Sciatic nerve (tissue), 2 donors: ENCODE measurements around the gene MPRIP. TPM values are rescaled to one million over a fixed set of nuclear protein-coding genes. Genes with fewer than 3 reads are reported as not detected.
A peak's percentile ranks its signal among the peaks of the same experiment; 100 is the strongest.
"Not testable (repeated sequence)": the region's sequence is repeated elsewhere in the genome, so short reads cannot be mapped to it uniquely, and the experiment has no call there.

ENCODE experiments used
- ATAC-seq: fragments of 200-7000 bp; cut with Tn5 transposase; one replicate; pipeline ENCODE4 v1.9.1; 2020; ENCODE audit warnings: mild to moderate bottlenecking, moderate library complexity
- DNase-seq: peaks from one replicate; pipeline ENCODE4 v3.0.0-alpha.2; 2020; ENCODE audit warnings: low spot score
- intact Hi-C: fragments of 100-400 bp; cut with DNase I; formaldehyde crosslinking; loops from one replicate; pipeline ENCODE4 v1.14.2; 2022
- total RNA-seq: library from RNA; stranded (reverse); fragmentation: NEBNext Ultra II Directional; extraction: Animal tissue kit (Norgen Biotek cat#: 25700); gene quantifications from one replicate; pipeline ENCODE4 v1.2.1, GENCODE V29; 2021
- donor health status: DM: no; HTN: no; CAD: no.
- donor health status: DM: no; HTN: no; CAD: no.

MPRIP gene
- total RNA-seq, 1 donor from 2014 or later: 500 TPM

DNA sequence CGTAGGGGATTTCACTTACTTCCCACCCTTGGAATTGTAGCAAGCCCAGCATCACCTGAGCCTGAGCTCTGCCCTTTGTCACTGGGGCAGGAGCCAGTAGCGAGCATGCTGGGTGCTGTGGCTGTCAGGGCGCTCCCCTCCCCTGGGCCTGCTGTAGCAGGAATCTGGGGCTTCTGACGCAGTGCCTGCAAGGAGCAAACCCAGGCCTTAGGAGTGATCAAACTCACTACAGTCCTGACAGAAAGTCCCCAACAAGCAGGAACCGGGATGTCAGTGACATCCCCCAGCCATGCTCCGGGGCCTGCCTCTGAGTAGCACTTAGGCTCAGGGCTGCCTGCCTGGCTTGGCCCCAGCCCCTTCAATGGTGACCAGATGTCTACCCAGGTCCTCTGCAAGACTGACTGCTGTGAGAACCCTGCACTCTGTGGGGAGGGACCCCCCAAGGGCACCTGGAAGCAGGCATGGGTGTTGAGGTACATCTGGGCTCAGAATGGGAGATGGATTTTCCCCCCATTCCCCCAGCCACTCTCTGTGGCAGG is 140.4 kb downstream of the MPRIP start:
- ATAC-seq: no peak
- intact Hi-C loops: no loop called here
- DNase-seq: no peak

DNA sequence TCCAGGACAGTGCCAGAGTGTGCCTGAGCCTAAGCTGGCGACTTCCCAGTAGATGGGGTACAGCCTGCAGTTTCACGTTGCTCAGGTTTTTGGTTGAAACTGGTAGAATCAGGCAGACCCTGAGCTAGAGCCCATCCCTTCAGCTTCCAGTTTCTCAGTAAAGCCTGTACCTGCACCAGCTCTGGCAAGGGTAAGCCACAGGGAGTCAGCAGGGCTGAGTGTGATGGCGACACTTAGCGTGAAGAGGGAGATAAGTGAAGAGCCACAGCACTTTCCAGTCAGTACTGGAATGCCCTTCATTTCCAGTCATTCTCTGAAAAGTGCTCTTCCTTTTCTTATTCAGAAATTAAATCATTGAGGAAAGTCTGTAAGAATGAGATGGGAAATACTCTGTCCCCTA is 141.5 kb downstream of the MPRIP start:
- intact Hi-C loops: no loop called here
- DNase-seq: no peak
- no peak for ATAC-seq

DNA sequence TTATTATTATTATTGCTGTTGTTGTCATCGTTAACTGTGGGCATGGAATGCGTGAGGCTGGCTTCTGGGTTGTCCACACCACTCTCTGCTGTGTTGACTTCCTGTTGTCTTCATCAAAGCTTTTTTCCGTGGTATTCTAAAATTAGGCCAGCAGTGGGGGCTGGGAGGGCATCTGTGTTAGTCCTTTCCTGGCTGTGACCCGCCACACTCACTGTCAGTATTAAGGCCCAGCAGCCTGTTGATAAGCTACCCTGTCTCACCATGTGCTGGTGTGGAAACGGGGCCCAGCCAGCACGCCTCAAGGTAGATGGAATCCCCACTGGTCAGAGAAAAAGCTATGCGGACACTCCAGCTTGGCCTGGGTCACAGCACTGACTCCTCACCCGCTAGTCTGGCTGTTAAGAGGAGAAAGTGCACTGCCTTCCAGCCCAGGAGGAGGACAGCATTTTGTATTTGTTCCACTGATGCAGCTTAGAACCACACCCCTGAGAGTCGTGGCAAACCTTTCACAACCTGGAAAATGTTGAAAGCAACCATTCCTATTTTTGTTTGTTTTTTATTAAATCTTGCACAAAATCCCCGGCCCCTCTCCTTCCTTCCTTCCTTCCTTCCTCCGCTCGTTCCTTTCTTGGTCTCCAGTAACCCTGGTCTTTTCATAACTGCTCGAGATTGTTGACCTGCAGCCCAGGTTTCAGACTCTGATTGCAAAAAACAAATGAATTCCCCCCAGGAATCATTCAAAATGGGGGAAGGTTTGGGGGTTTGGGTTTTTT is 142.9 kb downstream of the MPRIP start:
- DNase-seq, intact Hi-C loops, ATAC-seq: not testable (repeated sequence)

DNA sequence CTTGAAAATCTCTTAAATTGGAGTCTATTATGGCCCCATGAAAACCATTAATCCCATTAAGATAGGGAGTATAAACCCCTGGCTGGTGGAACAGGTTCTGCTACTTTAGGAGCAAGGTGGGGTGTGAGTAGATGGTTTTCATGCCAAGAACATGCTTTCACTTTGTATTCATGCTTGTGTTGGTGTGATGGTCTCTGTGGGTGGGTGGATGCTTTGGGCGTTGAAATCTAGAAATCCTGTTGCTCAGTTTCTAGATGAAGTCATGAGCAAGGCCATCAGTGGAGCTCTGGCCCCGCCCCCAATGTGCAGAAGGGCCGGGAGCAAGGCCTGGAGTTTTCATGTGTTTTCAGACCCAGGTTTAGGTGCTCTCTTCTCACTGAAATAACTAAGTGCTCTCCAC is 143.8 kb downstream of the MPRIP start:
- ATAC-seq: no peak

DNA sequence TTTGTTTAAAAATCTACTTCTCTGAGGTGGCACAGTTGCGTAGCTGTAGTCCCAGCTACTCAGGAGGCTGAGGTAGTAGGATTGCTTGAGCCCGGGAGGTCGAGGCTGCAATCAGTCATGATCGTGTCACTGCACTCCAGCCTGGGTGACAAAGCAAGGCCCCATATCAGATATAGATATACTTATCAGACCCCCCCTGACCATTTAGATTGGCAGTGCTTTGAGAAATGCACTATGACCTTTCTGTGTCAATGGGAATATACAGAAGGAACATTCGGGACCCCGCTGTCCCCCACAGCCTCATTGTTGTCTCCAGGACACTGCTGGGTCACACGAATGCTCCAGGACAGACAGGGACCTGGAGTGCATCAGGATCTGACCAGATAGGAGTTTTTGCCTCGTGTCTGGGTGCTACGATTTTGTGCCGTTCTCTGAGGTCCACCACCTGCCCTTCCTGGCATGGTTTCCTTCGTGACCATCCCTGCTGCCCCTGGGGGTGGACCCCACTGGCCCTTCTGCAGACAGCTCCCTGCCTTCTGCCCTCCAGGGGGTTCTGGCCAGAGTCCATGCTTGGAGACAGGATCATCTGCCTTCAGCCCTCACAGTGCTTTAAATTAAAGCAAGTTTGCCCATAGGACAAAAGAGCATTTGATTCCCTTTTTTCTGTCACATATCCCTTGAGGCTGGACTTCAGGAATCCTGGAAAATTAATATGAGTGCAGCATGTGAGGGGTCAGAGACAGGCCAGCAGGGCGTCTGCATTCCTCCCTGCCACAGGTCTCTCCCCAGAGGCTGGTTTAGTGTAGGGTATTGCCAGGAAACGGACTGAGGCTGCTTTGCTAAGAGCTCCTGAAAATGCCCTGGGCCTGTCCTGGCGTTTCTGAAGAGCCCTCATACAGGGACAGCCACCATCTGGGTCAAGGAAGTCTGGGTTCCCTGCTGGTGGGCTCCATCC is 144.6 kb downstream of the MPRIP start:
- DNase-seq (no peak), ATAC-seq (no peak)
- intact Hi-C loops: no loop called here

More for the DNA sequence above, 143.8 kb downstream of the MPRIP start:
- intact Hi-C loops: no loop called here
- DNase-seq: no peak

DNA sequence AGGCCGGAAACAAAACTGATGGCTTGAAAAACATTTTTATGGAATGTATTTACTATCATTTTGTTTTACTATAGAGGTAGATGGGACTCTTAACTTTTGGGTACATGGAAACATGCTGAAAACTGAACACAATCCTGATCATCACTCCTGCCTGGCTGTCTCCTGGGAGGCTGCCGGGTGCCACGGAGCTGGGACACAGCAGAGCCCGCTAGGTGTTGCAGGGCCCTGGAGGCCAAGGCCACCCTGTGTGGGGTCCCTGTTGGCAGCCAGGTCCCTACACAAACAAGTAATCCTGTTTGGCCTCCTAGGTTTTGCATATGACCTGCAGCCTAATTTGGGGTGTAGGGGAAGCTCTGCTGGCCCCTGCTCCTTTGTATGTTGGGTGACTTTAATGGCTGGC is 146.3 kb downstream of the MPRIP start:
- intact Hi-C loops: no loop called here
- no peak for DNase-seq
- no peak for ATAC-seq

DNA sequence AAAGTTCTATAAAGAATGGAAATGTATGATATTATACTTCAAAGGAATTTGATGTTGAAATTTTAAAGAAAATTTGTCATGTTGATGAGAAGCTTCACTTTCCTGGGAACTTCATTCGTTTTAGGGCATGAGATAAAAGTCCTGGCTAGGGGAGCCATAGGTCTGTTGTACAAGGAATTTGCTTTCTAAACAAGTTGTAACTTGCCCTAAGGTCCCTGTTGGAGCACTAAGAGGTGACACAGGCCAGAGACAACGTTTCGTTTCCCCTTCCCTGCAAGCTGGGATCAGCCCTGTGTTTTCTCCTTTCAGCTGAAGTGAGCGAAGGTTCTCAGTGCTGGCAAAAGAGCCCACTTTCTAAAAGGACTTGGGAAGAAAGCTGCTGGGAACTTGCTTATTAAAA is 147.3 kb downstream of the MPRIP start:
- DNase-seq: no peak
- ATAC-seq: no peak
- intact Hi-C loops: no loop called here

DNA sequence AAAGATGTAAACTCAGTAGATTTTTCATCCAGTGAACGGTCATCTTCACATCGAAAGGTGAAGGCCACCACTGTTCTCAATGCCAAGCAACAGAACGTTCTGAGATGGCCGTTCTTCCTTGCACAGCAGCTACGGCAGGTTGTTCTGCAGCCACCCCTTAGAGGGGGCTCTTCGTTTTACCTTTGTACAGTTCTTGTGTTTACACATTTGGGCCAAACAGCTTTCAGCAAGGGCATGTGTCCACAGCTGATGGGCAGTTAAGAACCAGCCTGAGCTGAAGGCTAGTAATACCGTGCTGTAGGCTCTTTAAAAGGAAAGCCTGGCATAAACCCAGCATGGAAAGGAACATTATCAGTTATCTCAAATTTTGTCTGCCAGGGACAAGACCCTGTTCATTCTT is 147.9 kb downstream of the MPRIP start:
- intact Hi-C loops: no loop called here
- DNase-seq: no peak
- ATAC-seq: no peak

DNA sequence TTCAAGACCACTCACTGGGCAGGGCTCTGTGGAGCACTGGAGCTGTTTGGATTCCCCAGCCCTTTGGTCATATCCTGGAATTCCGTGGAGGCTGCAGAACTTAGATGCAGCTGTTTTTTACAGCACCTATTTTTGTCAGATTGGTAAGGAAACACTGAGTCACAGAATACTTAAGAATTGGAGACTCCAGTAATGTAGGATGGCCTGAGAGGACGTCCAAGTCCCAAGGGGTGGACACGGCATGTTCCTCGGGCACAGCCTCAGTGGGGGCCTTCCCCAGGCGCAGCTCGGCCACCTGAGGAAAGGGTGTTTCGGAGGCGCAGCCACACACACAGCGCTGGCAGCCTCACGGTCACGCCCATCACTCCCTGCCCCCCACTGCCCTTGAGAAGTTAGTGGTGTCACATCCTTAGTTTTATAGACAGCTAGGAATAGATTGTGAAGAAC is 149.1 kb downstream of the MPRIP start:
- intact Hi-C loops: no loop called here
- DNase-seq (no peak), ATAC-seq (peak; percentile 35)

DNA sequence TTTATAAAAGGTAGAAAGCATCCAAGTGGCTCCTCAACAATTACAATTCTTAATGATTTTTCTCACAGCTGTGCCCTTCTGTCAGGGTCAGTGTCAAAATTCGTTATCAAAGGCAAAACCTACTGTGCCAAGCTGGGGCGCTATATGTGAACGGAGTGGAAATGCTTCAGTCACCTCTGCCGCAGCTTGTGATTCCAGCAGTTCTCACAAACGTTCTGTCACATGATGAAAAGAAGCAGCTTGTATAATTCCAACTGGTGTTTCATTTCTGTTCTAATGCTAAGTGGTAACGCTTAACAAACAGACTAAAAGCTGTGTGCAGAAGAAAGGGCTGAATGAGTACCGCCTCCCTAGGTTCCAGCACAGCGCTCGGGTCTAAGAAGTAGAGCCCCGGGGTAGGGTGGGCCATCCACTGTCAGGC is 149.7 kb downstream of the MPRIP start:
- no peak for ATAC-seq
- intact Hi-C loops: no loop called here
- no peak for DNase-seq

DNA sequence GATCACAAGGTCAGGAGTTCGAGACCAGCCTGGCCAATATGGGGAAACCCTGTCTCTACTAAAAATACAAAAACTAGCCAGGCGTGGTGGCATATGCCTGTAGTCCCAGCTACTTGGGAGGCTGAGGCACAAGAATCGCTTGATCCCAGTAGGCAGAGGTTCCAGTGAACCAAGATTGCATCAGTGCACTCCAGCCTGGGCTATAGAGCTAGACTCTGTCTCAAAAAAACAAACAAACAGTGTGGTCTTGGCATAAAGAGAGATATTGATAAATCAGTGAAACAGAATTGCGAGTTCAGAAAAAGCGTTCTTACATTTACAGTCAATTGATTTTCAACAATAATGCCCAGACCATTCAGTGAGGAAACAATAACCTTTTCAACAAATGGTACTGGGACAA is 153.2 kb downstream of the MPRIP start:
- ATAC-seq, DNase-seq, intact Hi-C loops: not testable (repeated sequence)

DNA sequence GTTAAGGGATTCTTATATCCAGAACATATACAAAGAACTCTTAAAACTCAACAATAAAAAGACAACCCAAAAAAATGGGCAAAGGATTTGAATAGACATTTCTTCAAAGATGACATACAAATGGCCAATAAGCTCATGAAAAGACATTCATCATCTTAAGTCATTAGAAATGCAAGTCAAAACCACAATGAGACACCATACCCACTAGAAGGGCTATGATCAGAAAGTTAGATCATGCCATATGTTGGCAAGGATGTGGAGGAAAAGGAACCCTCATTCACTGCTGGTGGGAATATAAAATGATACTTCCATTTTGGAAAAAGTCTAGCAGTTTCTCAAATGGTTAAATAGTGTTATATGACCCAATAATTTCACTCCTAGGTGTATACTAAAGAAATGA is 154.5 kb downstream of the MPRIP start:
- DNase-seq: no peak
- ATAC-seq: no peak
- intact Hi-C loops: no loop called here

DNA sequence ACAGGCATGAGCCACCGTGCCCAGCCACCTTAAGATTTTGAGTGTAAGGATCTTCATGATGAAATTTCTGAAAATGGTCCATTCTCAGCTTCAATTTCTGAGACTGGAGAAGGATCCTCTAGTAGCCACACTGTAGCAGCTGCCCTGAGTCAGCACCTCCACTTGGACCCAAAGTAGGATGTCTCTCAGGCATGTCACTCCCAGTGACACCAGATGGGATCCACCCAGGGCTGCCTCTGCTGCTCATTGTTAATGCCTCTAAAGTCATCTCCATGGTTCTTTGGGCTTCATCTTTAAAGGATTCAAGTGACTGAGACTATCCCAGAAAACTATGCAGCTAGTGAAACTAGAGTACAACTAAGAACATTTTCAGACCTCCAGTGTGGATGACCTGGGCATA is 156.0 kb downstream of the MPRIP start:
- DNase-seq (no peak), ATAC-seq (no peak)
- intact Hi-C loops: no loop called here

DNA sequence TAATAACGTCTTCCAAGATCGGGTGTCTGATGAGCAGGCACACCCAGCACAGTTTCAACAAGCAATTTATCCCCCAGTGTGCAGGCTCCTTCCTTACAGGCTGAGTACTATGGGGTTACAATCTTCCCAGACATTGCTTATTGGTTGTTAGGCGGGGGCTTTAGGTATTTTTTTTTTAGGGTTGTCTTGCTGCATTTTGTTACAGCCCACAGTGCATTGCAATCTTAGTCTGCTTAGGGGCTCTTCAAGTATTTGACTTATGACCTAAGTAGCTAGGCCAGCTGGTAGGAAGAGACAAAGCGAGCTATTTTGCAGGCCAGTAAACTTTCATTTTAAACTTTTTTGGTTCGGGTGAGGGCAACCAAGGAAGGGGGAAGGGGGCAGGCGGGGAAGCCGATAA is 158.1 kb downstream of the MPRIP start:
- intact Hi-C loops: no loop called here
- DNase-seq (no peak), ATAC-seq (no peak)

DNA sequence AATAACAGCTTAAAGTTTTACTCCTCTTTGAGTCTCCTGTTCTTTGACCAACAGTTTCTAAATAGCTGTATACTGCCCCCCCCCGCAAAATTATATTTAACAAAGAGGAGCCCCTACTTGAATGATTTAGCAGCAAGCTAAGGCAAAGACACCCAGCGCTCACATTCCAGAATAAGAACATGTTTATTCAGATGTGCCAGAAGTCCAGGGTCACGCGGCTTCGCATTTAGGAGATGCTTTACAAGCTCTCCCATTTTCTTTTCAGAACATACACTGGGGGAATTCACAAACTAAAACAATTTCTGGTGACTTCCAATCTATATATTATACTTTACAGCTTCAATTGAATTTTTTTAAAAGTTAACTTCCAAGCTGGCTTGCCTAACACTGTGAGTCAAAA is 158.6 kb downstream of the MPRIP start:
- ATAC-seq (peak; percentile 42), DNase-seq (no peak)
- intact Hi-C loops: no loop called here

DNA sequence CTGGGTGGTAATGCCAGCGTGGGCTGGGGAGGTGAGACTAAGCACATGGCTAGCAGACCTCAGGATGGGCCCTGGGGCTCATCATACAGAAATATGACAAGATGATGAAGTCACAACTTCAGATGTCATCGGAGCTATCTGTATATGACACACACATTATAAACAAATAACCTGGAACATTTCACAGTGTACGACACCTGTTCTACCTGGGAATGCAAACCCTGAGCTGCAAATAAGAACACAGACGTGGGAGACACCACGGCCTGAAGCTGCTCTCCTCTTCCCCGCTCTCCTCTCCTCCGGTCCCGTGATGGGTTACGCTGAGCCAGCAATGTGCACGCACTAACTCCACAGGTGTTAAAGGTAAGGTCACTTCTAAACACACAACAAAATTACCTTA is 159.0 kb downstream of the MPRIP start:
- ATAC-seq (no peak), DNase-seq (no peak)
- intact Hi-C loops: no loop called here

DNA sequence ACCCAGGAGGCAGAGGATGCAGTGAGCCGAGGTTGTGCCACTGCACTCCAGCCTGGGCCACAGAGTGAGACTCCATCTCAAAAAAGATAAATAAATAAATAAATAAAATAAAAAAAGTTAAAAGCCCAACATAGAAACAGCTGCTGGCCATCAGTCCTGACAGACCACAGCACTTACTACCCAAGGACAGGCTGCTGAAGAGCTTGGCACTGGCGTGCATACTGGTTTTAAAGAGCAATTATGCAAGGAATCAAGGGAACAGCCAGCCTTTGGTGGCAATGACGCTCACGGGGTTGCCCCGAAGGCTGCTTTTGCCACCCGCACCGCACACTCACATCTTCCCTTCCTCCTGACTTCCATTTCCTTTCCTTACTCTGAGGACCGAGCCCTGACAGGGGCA is 159.7 kb downstream of the MPRIP start:
- DNase-seq (no peak), ATAC-seq (no peak)
- intact Hi-C loops: no loop called here

DNA sequence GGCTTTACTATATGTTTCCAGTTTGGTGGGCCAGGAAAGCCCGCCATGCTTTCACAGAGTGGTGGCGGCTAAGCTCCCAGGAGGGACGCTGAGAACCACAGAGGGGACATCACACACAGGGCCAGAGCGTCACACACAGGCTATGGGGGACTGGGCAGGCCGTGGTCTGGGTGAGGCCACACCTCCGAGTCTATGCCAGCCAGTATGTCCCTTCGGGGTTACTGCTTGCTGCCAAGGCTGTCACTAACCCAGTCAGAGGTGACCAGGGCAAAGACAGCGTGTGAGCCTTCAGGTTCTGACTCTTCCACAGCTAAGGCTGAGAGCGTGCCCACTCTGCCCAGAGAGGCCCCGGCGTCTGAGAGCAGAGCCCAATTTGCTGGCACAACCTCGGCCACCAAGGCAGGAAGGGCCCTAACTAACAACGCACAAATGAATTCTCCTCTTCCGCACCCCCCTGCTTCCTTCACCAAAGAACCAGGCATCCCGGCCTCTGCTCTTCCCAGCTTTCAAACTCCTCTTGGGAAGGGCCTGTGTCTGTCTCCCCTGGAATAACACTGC is 161.0 kb downstream of the MPRIP start:
- DNase-seq (no peak), ATAC-seq (no peak)
- intact Hi-C loops: no loop called here

DNA sequence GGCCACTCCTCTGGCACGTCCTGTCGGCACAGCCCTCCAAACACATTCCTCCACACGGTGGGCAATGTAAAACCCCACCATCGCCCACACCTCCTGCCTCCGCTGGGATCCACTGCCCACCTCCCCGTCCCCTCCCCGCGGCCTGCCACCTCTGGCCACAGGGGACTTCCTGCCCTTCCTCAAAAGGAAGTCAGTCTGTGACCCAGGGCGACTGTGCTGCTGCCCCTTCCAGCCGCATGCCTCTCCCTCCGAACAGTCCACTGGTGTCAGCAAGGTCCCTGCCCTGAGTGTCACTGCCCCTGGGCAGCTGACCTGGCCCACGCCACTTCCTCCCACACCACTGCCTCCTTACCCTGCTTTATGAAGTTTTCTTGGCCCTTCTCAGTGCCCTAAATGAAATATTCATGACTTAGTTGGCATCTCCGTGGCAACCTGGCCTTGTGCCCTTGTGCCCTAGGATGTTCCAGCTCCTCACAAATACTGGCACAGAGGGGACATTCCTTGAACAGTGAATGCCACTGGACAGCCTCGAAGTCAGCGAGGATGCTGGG is 161.9 kb downstream of the MPRIP start:
- intact Hi-C loops: no loop called here
- ATAC-seq: peak; percentile 3
- DNase-seq: no peak
